HUES6 (cell line): Measurements from ENCODE around the gene RERG.

Experiments
- H3K27ac ChIP-seq: 2 replicates; pipeline ENCODE4 v1.7.0; 2013; ENCODE audit warnings: low read depth, mild to moderate bottlenecking, low read length, inconsistent platforms
- H3K27me3 ChIP-seq: 2 replicates; pipeline ENCODE4 v1.6.1; 2013; ENCODE audit warnings: low read length; ENCODE audit not compliant: control insufficient read depth, insufficient read depth
- H3K36me3 ChIP-seq: 2 replicates; pipeline ENCODE4 v1.6.1; 2013; ENCODE audit warnings: low read length; ENCODE audit not compliant: control insufficient read depth, insufficient read depth
- H3K4me1 ChIP-seq: 2 replicates; pipeline ENCODE4 v1.6.1; 2013; ENCODE audit warnings: low read length; ENCODE audit not compliant: control insufficient read depth, insufficient read depth
- H3K4me3 ChIP-seq: 2 replicates; pipeline ENCODE4 v1.5.1; 2013; ENCODE audit warnings: low read depth, low read length
- H3K9ac ChIP-seq: one replicate; pipeline ENCODE4 v1.6.1; 2013; ENCODE audit warnings: mild to moderate bottlenecking, low read length
- H3K9me3 ChIP-seq: 2 replicates; pipeline ENCODE4 v1.6.1; 2013; ENCODE audit warnings: low read depth, low read length; ENCODE audit not compliant: control insufficient read depth, insufficient read depth

The RERG gene

DNA sequence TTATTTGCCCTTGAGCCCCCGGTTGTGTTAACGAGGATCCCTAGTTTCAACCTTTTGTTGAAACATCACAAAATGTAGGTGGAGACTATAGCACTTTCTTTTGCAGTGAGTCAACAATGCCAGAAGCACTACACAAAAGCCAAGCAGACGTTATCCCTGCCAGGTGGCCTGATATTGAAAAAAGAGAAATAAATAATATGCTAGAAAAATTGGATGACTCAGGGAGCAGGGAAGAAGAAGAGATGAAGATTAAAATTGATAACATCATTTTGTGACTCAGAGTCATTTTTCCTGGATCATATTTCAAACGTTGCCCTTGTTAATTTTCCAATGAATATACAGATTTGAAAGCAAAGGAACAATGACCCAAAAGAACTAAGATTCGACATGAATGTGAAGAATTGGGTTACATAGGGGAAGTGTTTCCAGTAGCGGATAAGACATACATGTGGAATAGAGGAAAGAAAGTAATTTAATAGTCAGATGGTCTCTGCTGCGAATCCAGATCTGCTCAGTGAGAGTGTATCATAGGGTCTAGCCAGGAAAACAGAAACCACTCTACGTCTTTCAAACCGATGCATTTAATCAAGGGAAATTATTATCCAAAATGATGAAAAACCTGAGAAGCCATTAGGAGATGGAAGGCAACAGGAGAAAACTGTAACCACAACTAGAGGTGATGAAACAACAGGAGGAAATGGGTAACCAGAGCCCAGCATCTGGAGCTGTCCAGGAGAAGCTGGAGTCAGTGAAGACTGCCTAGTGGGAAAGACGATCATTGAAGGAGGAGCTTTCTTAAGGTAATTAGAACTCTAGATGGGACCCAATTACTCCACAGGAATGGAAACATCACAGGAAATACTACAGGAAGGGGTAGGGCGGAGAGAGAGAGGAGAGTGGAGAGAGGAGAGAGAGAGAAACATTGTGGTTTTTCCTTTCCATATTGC lies 57.9 kb downstream of the RERG start:
- Histone ChIP-seq H3K9ac (no peak overlapping the region), H3K36me3 (no peaks in the 10 kb centered on the region), H3K4me3 (no peak overlapping the region), H3K27me3 (no peaks in the 10 kb centered on the region), H3K27ac (no peak overlapping the region), H3K4me1 (peaks cover 5% of the 10 kb centered on the region; the same call in 1 of the 2 replicates), H3K9me3 (no peaks in the 10 kb centered on the region)

- Histone ChIP-seq H3K36me3 (no peaks in the 10 kb centered on the region), H3K9ac (no peak overlapping the region), H3K9me3 (no peaks in the 10 kb centered on the region), H3K4me1 (no peaks in the 10 kb centered on the region), H3K27me3 (no peaks in the 10 kb centered on the region), H3K27ac (no peak overlapping the region), H3K4me3 (no peak overlapping the region)
Observed at GRCh38 chr12:15158083-15158482, 63.1 kb downstream of the RERG start.

DNA sequence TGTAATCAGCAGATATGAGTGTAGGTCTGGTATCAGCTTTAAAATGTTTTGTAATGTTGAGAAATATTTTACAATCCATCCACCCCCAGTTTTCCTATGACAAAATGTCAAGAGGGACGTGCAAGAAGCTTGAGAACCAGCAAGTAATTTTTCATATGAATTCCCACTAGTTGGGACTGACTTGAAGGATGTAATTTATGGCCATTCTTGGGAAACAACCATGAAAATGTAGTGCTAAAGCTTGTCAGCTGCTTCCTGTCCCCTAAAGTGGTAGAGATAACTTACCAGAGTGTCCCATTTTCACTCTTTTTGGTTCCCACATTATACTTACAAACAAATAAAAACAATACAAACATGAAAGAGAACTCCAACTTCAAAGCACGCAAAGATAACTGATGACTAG lies 63.9 kb downstream of the RERG start:
- H3K4me1 ChIP-seq, result no peaks in the 10 kb centered on the region
- no peak overlapping the region for H3K27ac ChIP-seq
- H3K9ac ChIP-seq, result no peak overlapping the region
- H3K27me3 ChIP-seq, result no peaks in the 10 kb centered on the region
- no peaks in the 10 kb centered on the region for H3K9me3 ChIP-seq
- H3K36me3 ChIP-seq, result no peaks in the 10 kb centered on the region
- H3K4me3 ChIP-seq, result no peak overlapping the region

DNA sequence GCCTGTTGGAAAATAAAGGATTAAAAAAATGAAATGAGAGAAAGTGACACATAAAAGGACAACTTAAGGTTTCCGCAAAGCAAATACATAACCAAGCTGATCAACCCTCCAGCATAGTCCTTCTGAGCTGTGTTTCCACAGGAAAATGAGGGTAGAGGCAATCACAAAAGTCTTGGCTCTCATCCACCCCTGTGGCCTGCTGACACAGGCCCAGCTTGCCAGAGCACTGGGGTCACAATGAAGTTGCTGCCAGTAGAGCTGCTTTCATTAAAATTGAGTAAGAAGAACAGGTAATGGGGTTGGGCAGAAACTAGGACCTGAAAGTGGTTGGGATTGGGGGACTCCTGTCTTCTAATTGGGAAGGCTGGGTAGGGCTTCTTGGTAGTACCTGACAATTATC lies 65.9 kb downstream of the RERG start:
- H3K4me1 ChIP-seq, result no peaks in the 10 kb centered on the region
- no peak overlapping the region for H3K27ac ChIP-seq
- H3K36me3 ChIP-seq, result no peaks in the 10 kb centered on the region
- no peak overlapping the region for H3K9ac ChIP-seq
- no peak overlapping the region for H3K4me3 ChIP-seq
- no peaks in the 10 kb centered on the region for H3K27me3 ChIP-seq
- no peaks in the 10 kb centered on the region for H3K9me3 ChIP-seq

DNA sequence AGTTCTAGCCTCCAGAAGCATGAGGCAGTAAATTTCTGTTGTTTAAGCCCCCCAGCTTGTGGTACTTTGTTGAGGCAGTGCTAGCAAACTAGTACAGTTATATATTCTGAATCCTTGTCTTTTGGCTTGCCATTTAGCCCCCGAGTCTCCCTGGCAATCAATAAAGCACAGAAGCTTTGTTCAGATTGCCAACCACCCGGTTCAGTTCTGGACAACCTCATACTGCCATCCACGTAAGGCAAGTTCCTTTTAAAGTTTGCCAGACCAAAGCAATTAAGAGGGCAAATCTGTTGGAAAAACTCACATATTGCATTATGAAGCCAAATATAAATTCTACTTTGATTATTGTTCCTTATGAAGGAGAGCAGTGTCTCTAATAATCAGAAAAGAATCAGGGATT lies 67.1 kb downstream of the RERG start:
- Histone ChIP-seq H3K9me3 (no peaks in the 10 kb centered on the region), H3K4me1 (no peaks in the 10 kb centered on the region), H3K4me3 (no peak overlapping the region), H3K9ac (no peak overlapping the region), H3K27me3 (no peaks in the 10 kb centered on the region), H3K36me3 (no peaks in the 10 kb centered on the region), H3K27ac (no peak overlapping the region)

DNA sequence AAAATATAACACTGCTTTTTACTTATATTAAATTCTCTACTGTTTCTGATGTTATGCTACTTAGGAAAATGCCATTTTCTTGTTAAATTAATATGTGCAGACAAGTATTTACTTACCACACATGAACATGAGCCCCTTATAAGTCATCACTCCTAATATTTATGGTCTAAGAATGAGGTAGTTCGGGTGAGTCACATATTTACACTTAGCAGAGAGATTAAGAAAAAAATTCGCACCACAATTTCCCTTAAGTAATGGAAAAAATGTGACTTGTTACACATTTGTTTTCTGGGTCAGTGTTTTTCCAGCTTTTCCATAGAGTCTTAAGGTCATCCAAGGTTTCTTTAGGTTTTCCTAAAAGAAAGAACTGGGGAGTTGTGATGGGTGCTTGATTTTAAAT lies 68.3 kb downstream of the RERG start:
- Histone ChIP-seq H3K9me3 (no peaks in the 10 kb centered on the region), H3K27me3 (no peaks in the 10 kb centered on the region), H3K36me3 (no peaks in the 10 kb centered on the region), H3K27ac (no peak overlapping the region), H3K9ac (no peak overlapping the region), H3K4me3 (no peak overlapping the region), H3K4me1 (no peaks in the 10 kb centered on the region)

DNA sequence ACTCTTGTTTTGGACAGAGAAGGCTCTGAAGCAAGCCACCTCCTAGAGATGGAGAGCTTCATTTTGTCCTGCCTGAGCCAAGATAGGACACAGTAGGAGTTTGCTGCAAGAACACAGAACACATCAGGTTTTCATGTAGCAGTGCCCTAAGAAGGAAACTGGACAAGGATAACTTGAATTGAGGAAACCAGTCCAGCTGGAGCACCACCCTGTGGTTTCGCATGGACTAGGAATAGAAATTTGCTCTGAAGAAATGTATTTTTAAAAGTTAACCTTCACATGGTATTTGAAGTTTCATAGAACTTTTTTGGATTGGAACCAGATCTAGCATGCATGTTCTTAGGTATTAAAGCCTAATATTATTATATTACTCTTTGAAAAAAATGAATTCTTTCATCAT lies 68.8 kb downstream of the RERG start:
- Histone ChIP-seq H3K4me1 (no peaks in the 10 kb centered on the region), H3K9ac (no peak overlapping the region), H3K9me3 (no peaks in the 10 kb centered on the region), H3K4me3 (no peak overlapping the region), H3K27me3 (no peaks in the 10 kb centered on the region), H3K27ac (no peak overlapping the region), H3K36me3 (no peaks in the 10 kb centered on the region)

DNA sequence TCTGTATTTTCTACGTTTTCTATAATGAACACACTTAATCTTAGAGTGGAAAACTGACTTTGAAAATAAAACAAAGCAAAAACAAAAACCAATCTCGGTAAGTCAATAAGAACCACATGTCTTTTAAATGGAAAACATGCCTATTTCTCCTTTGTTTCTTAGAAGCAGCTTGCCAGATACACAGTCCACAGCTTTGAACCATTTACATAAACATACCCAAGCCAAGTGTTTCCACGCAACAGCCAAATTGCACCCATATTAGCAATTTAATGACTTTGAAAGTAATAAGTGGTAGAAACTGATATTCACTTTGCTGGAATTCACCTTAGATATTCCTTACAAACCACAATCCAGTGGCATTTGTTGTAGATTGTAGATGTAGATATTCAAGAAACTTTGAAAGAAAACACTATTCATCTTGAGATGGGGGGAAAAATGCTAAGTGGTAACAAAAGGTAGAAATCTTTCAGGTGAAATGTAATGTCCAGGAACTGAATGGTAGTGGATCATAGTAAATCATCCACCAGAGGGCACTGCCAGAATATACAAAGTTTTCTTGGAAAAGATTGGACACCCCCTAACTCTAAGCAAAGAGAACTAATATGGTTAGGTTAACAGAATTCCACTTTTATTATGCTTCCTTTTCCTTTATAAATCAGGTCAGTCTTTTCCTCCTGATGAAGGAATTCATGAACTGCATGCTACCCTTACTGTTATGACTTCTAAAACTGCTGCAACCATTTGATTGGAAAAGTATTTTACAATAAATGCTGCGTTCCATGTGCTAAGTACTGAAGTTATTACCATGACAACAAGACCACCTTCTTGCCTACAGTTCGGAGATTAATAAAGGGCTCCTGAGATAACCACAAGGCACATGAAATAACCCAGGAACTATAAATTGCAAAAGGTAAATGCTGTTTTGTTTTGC lies 69.8 kb downstream of the RERG start:
- H3K9me3 ChIP-seq, result no peaks in the 10 kb centered on the region
- no peak overlapping the region for H3K4me3 ChIP-seq
- no peak overlapping the region for H3K9ac ChIP-seq
- H3K36me3 ChIP-seq, result no peaks in the 10 kb centered on the region
- H3K4me1 ChIP-seq, result no peaks in the 10 kb centered on the region
- no peak overlapping the region for H3K27ac ChIP-seq
- H3K27me3 ChIP-seq, result no peaks in the 10 kb centered on the region

- Histone ChIP-seq H3K27ac (no peak overlapping the region), H3K4me1 (no peaks in the 10 kb centered on the region), H3K9me3 (no peaks in the 10 kb centered on the region), H3K4me3 (no peak overlapping the region), H3K9ac (no peak overlapping the region), H3K36me3 (no peaks in the 10 kb centered on the region), H3K27me3 (no peaks in the 10 kb centered on the region)
Observed at GRCh38 chr12:15146585-15146984, 74.6 kb downstream of the RERG start.

- Histone ChIP-seq H3K36me3 (no peaks in the 10 kb centered on the region), H3K4me3 (no peak overlapping the region), H3K9ac (no peak overlapping the region), H3K4me1 (no peaks in the 10 kb centered on the region), H3K27me3 (no peaks in the 10 kb centered on the region), H3K27ac (no peak overlapping the region), H3K9me3 (no peaks in the 10 kb centered on the region)
Observed at GRCh38 chr12:15143467-15143866, 77.8 kb downstream of the RERG start.

- Histone ChIP-seq H3K4me1 (no peaks in the 10 kb centered on the region), H3K27me3 (no peaks in the 10 kb centered on the region), H3K4me3 (no peak overlapping the region), H3K27ac (no peak overlapping the region), H3K36me3 (no peaks in the 10 kb centered on the region), H3K9me3 (no peaks in the 10 kb centered on the region), H3K9ac (no peak overlapping the region)
Observed at GRCh38 chr12:15142711-15143110, 78.5 kb downstream of the RERG start.
